ENCODE data around the gene FLNB.
A peak's percentile ranks its signal among the peaks of the same experiment; 100 is the strongest.

The FLNB gene

DNA sequence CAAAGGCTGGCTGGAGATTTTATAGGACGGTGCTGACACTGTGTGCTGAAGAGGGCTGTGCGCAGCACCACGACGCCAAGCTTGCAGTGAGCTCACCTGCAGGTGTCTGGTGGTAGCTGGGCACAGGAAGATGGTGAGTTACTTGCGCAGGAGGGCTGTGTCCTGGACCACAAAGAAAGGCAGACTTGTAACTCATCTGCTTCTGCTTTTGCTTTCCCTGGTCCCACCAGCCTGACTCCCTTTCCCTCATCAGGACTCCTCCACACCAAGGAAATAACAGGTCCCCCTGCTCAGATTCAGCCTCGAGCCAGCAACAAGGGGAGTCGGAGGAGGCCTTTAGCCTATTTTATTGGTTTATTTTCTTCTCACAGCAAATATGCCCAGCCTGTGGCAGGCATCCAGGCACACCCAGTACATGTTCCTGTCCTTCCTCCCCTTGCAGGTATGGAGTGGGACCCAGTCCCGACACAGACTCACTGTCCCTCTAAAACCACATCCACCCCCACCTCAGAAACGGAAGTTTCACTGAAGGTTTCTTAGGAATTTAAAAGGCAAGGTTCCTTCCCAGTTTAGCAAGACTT lies 35.6 kb upstream of the FLNB start:
- H3K27ac ChIP-seq: peak overlapping the region; percentile 91

DNA sequence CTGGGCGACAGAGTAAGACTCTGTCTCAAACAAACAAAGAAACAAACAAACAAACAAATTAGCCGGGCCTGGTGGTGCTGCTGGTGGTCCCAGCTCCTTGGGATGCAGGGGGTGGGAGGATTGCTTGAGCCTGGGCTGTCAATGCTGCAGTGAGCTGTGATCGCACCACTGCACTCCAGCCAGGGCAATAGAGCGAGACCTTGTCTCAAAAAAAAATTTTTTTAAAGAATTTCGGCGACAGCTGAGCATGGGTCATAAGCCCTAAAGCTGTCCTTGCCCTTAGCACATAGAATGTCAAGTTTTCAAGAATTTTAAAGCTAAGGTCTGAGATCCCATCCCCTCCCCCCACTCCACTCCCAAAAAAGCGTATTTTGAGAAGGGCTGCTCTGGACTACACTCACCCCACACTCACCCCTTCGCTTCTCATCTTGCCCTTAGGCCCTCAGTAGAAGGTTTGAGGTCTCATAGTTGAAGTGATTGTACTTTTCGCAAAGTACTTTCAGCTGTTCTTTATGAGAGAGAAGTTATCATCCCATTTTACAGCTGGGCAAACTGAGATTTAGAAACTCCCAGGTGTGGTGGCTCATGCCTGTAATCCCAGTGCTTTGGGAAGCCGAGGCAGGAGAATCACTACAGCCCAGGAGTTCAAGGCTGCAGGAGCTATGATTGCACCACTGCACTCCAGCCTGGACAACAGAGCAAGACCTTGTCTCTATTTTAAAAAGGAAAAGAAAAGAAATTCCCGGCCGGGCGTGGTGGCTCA lies 34.3 kb upstream of the FLNB start:
- TF ChIP-seq, protein P1, sequence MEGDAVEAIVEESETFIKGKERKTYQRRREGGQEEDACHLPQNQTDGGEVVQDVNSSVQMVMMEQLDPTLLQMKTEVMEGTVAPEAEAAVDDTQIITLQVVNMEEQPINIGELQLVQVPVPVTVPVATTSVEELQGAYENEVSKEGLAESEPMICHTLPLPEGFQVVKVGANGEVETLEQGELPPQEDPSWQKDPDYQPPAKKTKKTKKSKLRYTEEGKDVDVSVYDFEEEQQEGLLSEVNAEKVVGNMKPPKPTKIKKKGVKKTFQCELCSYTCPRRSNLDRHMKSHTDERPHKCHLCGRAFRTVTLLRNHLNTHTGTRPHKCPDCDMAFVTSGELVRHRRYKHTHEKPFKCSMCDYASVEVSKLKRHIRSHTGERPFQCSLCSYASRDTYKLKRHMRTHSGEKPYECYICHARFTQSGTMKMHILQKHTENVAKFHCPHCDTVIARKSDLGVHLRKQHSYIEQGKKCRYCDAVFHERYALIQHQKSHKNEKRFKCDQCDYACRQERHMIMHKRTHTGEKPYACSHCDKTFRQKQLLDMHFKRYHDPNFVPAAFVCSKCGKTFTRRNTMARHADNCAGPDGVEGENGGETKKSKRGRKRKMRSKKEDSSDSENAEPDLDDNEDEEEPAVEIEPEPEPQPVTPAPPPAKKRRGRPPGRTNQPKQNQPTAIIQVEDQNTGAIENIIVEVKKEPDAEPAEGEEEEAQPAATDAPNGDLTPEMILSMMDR (conservative IDR thresholded peaks at IDR 0.05): no peak
- TF ChIP-seq ZFX (IDR thresholded peaks at IDR 0.05): no peak
- peak overlapping the region; percentile 91 for H3K27ac ChIP-seq

More for the DNA sequence above, 35.6 kb upstream of the FLNB start:
- TF ChIP-seq, protein P1 (conservative IDR thresholded peaks at IDR 0.05): no peak
- no peak for TF ChIP-seq ZFX (IDR thresholded peaks at IDR 0.05)

DNA sequence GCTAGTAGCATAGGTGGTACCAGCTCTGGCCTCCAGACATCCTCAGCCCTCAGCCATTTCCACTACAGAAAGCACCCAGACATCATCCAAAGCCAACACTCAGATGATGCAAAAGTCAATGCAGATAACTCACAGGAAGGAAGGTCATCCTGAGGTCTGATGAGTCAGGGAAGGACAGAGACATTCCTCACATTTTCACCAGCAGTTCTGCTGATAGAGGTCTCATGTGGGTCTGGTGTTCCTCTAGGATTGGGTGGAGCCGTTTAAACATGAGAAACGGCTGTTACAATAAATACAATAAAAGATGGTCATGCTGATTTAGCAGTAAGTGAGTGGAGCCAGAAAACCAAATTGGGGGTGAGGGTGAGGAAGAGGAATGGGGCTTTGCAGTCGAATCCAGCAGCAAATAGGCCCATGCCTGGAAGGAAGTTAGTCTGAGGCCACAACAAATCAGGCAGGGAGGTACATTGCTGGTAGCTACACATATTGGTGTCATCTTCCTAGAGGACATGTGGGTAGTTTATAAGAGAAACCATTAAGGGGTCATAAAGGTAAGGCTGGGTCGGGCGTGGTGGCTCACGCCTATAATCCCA lies 33.3 kb upstream of the FLNB start:
- peak overlapping the region; percentile 91 for H3K27ac ChIP-seq
- TF ChIP-seq, protein P1 (conservative IDR thresholded peaks at IDR 0.05): no peak
- no peak for TF ChIP-seq ZFX (IDR thresholded peaks at IDR 0.05)

DNA sequence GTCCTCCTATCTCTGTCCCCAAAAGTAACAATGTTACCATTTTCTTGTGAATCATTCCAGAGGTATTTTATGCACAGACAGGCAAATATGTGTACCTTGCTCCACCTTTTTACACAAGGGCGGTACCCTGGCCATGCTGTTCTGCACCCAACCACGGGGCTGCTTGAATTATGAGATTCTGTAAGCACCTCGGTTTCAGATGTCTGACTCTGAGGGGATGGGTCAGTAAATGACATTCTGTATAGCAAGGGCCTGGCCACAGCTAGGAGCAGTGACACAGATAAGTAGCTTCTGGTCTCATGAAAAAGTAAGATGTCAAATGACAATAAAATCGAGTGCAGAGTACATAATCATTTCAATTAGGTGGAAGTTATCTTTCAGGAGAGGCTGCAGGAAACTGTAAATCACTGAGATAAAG lies 30.4 kb upstream of the FLNB start:
- no peak for TF ChIP-seq ZFX (IDR thresholded peaks at IDR 0.05)
- TF ChIP-seq, protein P1 (conservative IDR thresholded peaks at IDR 0.05): no peak
- H3K27ac ChIP-seq: no peak overlapping the region

DNA sequence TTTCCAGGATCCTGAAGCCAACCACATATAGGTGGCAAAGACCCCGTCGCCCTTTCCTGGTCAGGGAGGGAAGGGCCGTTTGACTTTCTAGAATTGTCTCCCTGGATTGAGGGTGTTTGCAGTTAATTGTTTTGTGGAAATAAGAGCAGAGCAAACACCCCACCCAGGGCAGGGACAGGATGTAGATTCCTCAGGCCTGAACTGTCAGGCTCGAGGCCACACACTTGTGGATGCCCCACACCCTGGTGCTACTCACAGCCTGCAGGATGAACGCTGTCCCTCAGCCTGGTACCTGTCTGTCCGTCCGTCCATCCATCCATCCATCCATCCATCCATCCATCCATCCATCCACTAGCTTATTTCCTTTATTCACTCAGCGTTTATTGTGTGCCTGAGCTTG lies 29.9 kb upstream of the FLNB start:
- TF ChIP-seq, protein P1 (conservative IDR thresholded peaks at IDR 0.05): no peak
- TF ChIP-seq ZFX (IDR thresholded peaks at IDR 0.05): no peak
- H3K27ac ChIP-seq: no peak overlapping the region

DNA sequence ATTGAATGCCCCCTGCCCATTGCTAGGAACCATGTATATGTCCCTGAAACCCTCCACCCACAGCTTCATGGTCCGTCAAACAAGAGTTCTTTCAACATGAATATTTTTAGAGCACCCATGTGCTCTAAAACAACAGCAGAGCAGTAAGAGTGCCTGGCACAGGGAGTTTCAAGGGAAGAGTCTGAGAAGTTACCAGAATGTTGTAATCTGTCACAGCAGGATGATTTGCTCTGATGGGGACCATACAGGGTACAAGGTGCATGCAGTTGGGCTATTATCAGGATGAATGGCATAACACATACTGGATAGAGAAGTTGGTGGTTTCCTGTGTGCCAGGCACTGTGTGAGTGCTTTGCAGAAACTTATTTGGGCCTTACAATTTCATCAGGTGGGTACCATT lies 27.8 kb upstream of the FLNB start:
- TF ChIP-seq, protein P1 (conservative IDR thresholded peaks at IDR 0.05): no peak
- TF ChIP-seq ZFX (IDR thresholded peaks at IDR 0.05): no peak
- H3K27ac ChIP-seq: no peak overlapping the region

DNA sequence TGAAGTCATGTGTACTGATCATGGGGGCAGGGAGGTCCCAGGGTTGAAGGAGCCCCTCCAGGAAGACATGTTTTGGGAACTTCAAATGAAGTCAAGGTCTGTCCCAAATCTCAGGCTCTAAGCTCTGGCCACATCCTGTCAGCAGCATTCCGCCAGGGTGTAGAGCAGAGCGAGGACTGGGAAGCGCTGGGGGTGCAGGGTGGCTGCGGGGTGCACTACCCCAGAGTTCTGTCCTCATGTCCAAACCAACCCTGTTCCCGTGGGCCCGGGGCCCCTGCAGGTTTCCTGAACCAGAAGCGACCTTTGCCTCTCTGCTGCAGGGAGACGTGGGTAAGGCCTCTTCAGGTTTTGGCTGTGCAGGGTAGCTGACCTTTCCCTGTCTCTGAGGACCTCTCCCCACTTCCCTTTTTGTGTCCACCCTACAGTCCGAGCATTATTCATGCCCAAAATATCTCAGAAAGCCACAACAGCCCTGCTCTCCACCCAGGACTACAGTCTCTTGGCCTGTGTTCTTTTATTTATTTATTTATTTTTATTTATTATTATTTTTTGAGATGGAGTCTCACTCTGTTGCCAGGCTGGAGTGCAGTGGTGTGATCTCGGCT lies 26.6 kb upstream of the FLNB start:
- no peak overlapping the region for H3K27ac ChIP-seq
- no peak for TF ChIP-seq ZFX (IDR thresholded peaks at IDR 0.05)
- TF ChIP-seq, protein P1 (conservative IDR thresholded peaks at IDR 0.05): no peak
